Keratinocyte (primary cell): Measurements from ENCODE around the gene HIKESHI. TPM values are rescaled to one million over a fixed set of nuclear protein-coding genes. Genes with fewer than 3 reads are reported as not detected.

ENCODE experiments used
- DNase-seq: peaks from one replicate; pipeline ENCODE4 v3.0.0-alpha.2; 2011; ENCODE audit warnings: low read depth, missing footprints, low spot score
- FAIRE-seq: peaks from 2 replicates; lab custom pipeline; 2011; peaks lifted over from hg19 to GRCh38; lab: Jason Lieb, UNC
- H2AFZ ChIP-seq: 2 replicates; pipeline ENCODE4 v1.6.0; 2012; ENCODE audit warnings: low read length, control low read depth, inconsistent platforms; ENCODE audit not compliant: control insufficient read depth
- H3K27ac ChIP-seq: 2 replicates; pipeline ENCODE4 v1.5.1; 2011; ENCODE audit warnings: low read length; ENCODE audit not compliant: control insufficient read depth, insufficient read depth
- H3K27me3 ChIP-seq: 3 replicates; pipeline ENCODE4 v1.6.0; 2011; ENCODE audit warnings: low read length; ENCODE audit not compliant: control insufficient read depth, insufficient read depth; ENCODE audit errors: extremely low read depth
- H3K36me3 ChIP-seq, 2 experiments: 2 replicates in 1 of 2; 3 replicates in 1 of 2; pipeline ENCODE4 v1.5.1; 2011; ENCODE audit warnings: low read length in 2 of 2, mild to moderate bottlenecking in 1 of 2; ENCODE audit not compliant: control insufficient read depth in 2 of 2, insufficient read depth in 2 of 2; ENCODE audit errors: extremely low read depth in 1 of 2
- H3K4me1 ChIP-seq: 3 replicates; pipeline ENCODE4 v1.5.1; 2011; ENCODE audit warnings: low read length; ENCODE audit not compliant: control insufficient read depth, insufficient read depth; ENCODE audit errors: extremely low read depth
- H3K4me2 ChIP-seq: 3 replicates; pipeline ENCODE4 v1.6.0; 2011; ENCODE audit warnings: low read depth, low read length; ENCODE audit not compliant: control insufficient read depth, insufficient read depth; ENCODE audit errors: extremely low read depth
- H3K4me3 ChIP-seq, 3 experiments: fragments of 200-600 bp in 1 of 3; sonication (generic) in 1 of 3; 2 replicates in 2 of 3; 3 replicates in 1 of 3; pipeline ENCODE4 v1.5.1; 2011 to 2016; ENCODE audit warnings: low read length in 3 of 3, mild to moderate bottlenecking in 3 of 3, control low read depth in 2 of 3, inconsistent platforms in 1 of 3, low read depth in 1 of 3, mixed read lengths in 1 of 3, mixed run types in 1 of 3, moderate library complexity in 1 of 3; ENCODE audit not compliant: control insufficient read depth in 2 of 3, insufficient read depth in 2 of 3; ENCODE audit errors: extremely low read depth in 1 of 3
- H3K79me2 ChIP-seq: 2 replicates; pipeline ENCODE4 v1.6.0; 2012; ENCODE audit warnings: low read length; ENCODE audit not compliant: control insufficient read depth, insufficient read depth
- H3K9ac ChIP-seq: 3 replicates; pipeline ENCODE4 v1.6.0; 2011; ENCODE audit warnings: low read length; ENCODE audit not compliant: control insufficient read depth, insufficient read depth; ENCODE audit errors: extremely low read depth
- H3K9me1 ChIP-seq: 3 replicates; pipeline ENCODE4 v1.6.0; 2011; ENCODE audit warnings: low read length; ENCODE audit not compliant: control insufficient read depth, insufficient read depth; ENCODE audit errors: extremely low read depth
- H3K9me3 ChIP-seq: 2 replicates; pipeline ENCODE4 v1.5.1; 2012; ENCODE audit warnings: low read depth, low read length; ENCODE audit not compliant: control insufficient read depth
- H4K20me1 ChIP-seq: 3 replicates; pipeline ENCODE4 v1.6.0; 2011; ENCODE audit warnings: low read length; ENCODE audit not compliant: control insufficient read depth, insufficient read depth; ENCODE audit errors: extremely low read depth
- EZH2 ChIP-seq: IDR thresholded peaks from one replicate; pipeline ENCODE4 v1.6.1; 2012; ENCODE audit warnings: inconsistent platforms, mild to moderate bottlenecking, low read length, moderate library complexity
- dilution Hi-C: fragments of 300-500 bp; cut with MboI; formaldehyde crosslinking; loops from one replicate; pipeline ENCODE4 v1.7.0; 2020; ENCODE audit warnings: low sequenced_read_pairs; ENCODE audit not compliant: extremely low pct_ligation_motif_present
- polyA plus RNA-seq, 5 experiments: library from polyadenylated mRNA; depleted of rRNA in 3 of 5; stranded (reverse) in 3 of 5; stranded (forward) in 1 of 5; unstranded in 1 of 5; fragments of >200 nt; gene quantifications; 1 replicate in 1 of 5; 2 replicates in 3 of 5; 3 replicates in 1 of 5; pipeline versions ENCODE4 v1.2.1 to v1.2.3, GENCODE V29; 2011 to 2012; ENCODE audit warnings: missing spikeins in 2 of 5, low read depth in 1 of 5, low replicate concordance in 1 of 5
- TF ChIP-seq, protein P1 (sequence below), 3 experiments: IDR thresholded peaks in 1 of 3; conservative IDR thresholded peaks in 1 of 3; optimal IDR thresholded peaks in 1 of 3; 2 replicates in 2 of 3; 3 replicates in 1 of 3; pipeline versions ENCODE3 to v1.5.1; 2011; ENCODE audit warnings: low read length in 3 of 3, mild to moderate bottlenecking in 3 of 3, moderate library complexity in 2 of 3, control low read depth in 1 of 3, inconsistent platforms in 1 of 3; ENCODE audit not compliant: insufficient read depth in 2 of 3; ENCODE audit errors: extremely low read depth in 1 of 3

The HIKESHI gene
- polyA plus RNA-seq, 1 donor (not counting 4 experiments of a cell fraction or from before 2014, with no cell fraction given) = 89.4 TPM

DNA sequence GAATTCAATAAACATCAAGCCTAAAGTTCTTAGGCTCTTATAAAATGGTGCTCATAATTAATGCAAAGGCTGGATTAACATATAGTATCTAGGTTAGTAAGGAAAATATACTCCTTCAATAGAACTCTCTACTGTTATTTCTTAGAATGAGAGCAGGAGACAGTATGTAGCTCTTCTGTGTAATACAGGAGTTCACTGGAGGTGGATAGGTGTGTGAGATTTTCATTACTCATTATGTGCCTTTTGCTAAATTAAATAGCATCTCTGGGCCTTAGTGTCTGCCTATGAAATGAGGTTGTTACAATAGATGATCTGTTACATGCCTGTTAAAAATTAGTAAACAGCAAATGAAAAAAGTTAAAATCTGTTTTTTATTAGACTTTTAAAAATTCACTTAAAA, 36.8 kb upstream of the HIKESHI start:
- TF ChIP-seq EZH2 = no peak
- TF ChIP-seq, protein P1, sequence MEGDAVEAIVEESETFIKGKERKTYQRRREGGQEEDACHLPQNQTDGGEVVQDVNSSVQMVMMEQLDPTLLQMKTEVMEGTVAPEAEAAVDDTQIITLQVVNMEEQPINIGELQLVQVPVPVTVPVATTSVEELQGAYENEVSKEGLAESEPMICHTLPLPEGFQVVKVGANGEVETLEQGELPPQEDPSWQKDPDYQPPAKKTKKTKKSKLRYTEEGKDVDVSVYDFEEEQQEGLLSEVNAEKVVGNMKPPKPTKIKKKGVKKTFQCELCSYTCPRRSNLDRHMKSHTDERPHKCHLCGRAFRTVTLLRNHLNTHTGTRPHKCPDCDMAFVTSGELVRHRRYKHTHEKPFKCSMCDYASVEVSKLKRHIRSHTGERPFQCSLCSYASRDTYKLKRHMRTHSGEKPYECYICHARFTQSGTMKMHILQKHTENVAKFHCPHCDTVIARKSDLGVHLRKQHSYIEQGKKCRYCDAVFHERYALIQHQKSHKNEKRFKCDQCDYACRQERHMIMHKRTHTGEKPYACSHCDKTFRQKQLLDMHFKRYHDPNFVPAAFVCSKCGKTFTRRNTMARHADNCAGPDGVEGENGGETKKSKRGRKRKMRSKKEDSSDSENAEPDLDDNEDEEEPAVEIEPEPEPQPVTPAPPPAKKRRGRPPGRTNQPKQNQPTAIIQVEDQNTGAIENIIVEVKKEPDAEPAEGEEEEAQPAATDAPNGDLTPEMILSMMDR (optimal IDR thresholded peaks at IDR 0.05 in 1 of 3, IDR thresholded peaks at IDR 0.05 in 1 of 3, conservative IDR thresholded peaks at IDR 0.05 in 1 of 3; ENCODE audit: extremely low read depth in 1 of 3, insufficient read depth in 2 of 3, low read length in 3 of 3) = no peak
- DNase-seq (no peak), FAIRE-seq (no peak)
- Histone ChIP-seq H3K36me3 (peaks cover 10 to 17% of the 10 kb centered on the region in 2 experiments), H4K20me1 (no peaks in the 10 kb centered on the region), H3K4me2 (no peak overlapping the region), H3K9me3 (no peaks in the 10 kb centered on the region), H3K4me3 (no peak overlapping the region), H3K79me2 (peaks cover 12% of the 10 kb centered on the region), H3K9ac (no peak overlapping the region), H3K27ac (no peak overlapping the region), H3K4me1 (no peaks in the 10 kb centered on the region), H3K27me3 (no peaks in the 10 kb centered on the region), H2AFZ (no peak overlapping the region), H3K9me1 (no peaks in the 10 kb centered on the region)
- dilution Hi-C loops = no loop called here

DNA sequence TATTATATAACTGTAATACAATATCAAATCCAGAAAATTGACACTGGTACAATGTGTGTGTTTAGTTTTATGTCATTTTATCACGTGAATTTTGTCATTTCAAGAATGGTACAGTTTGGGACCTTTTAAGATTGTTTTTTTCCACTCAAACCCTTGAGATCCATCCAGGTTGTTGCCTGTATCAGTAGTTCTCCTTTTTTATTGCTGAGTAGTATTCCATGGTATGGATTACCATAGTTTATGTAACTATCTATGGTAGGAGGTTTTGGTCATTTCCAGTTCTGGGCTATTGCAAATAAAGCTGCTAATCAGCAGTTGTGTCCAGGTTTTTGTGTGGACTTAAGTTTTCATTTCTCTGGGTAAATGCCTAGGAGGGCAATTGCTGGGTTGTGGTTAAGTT, 32.4 kb upstream of the HIKESHI start:
- TF ChIP-seq, protein P1 (optimal IDR thresholded peaks at IDR 0.05 in 1 of 3, IDR thresholded peaks at IDR 0.05 in 1 of 3, conservative IDR thresholded peaks at IDR 0.05 in 1 of 3; ENCODE audit: extremely low read depth in 1 of 3, insufficient read depth in 2 of 3, low read length in 3 of 3) = no peak
- TF ChIP-seq EZH2 = no peak
- no peaks in the 10 kb centered on the region for H3K27me3 ChIP-seq
- H3K4me3 ChIP-seq = no peak overlapping the region
- dilution Hi-C loops = no loop called here
- FAIRE-seq (no peak), DNase-seq (no peak)
- H3K9me1 ChIP-seq = no peaks in the 10 kb centered on the region
- no peak overlapping the region for H3K27ac ChIP-seq
- peaks cover 29% of the 10 kb centered on the region for H3K79me2 ChIP-seq
- H3K36me3 ChIP-seq = peaks cover 0 to 2% of the 10 kb centered on the region in 2 experiments
- H2AFZ ChIP-seq = no peak overlapping the region
- no peaks in the 10 kb centered on the region for H3K4me1 ChIP-seq
- no peak overlapping the region for H3K9ac ChIP-seq
- H3K4me2 ChIP-seq = no peak overlapping the region
- no peaks in the 10 kb centered on the region for H3K9me3 ChIP-seq
- no peaks in the 10 kb centered on the region for H4K20me1 ChIP-seq
